HepG2 (cell line): ENCODE data around the gene CALD1. TPM values are rescaled to one million over a fixed set of nuclear protein-coding genes. Genes with fewer than 3 reads are reported as not detected.

Experiments used
- ATAC-seq: fragments of 200-7000 bp; cut with Tn5 transposase; 3 replicates; pipeline ENCODE4 v1.9.1; 2020; ENCODE audit warnings: mild to moderate bottlenecking, moderate library complexity
- BruUV-seq: library from RNA; stranded (reverse); fragments of 400-500 nt; replicated peaks from 2 replicates; lab custom pipeline; 2021; lab: Mats Ljungman, UMichigan
- CTCF ChIA-PET: fragments of 300-600 bp; formaldehyde crosslinking; extraction: SDS; loops from one replicate; lab custom pipeline; 2021; ENCODE audit warnings: low total read pairs, inconsistent platforms, low intra/inter-chr PET ratio; lab: Yijun Ruan, JAX
- POLR2A ChIA-PET: fragments of 350-600 bp; sonication (Branson Sonifier 250); formaldehyde crosslinking; loops from one replicate; lab custom pipeline; 2020; ENCODE audit warnings: antibody characterized with exemption, inconsistent platforms; lab: Yijun Ruan, JAX
- DNase-seq: peaks from one replicate; pipeline ENCODE4 v3.0.0-alpha.2; 2015; ENCODE audit warnings: low spot score
- FAIRE-seq: peaks from 3 replicates; lab custom pipeline; 2011; peaks lifted over from hg19 to GRCh38; lab: Jason Lieb, UNC
- H2AFZ ChIP-seq: one replicate; pipeline ENCODE4 v1.6.1; 2011; ENCODE audit warnings: low read length, inconsistent platforms
- H3K27ac ChIP-seq: fragments of 300-600 bp; 3 replicates; pipeline ENCODE4 v1.8.0; 2011; ENCODE audit warnings: mixed run types, mild to moderate bottlenecking, mixed read lengths, low read length, inconsistent platforms; ENCODE audit not compliant: insufficient read depth; ENCODE audit errors: extremely low read length
- H3K27me3 ChIP-seq, 2 experiments: fragments of 200-600 bp in 1 of 2; 2 replicates in 1 of 2; 3 replicates in 1 of 2; pipeline versions ENCODE4 v1.6.0 to v1.8.0; 2011; ENCODE audit warnings: low read length in 2 of 2, mild to moderate bottlenecking in 2 of 2, moderate library complexity in 2 of 2, inconsistent platforms in 1 of 2; ENCODE audit not compliant: insufficient read depth in 2 of 2, control insufficient read depth in 1 of 2
- H3K36me3 ChIP-seq, 2 experiments: fragments of 200-600 bp in 1 of 2; replicated peaks in 1 of 2; 2 replicates in 1 of 2; 3 replicates in 1 of 2; pipeline versions ENCODE4 v1.5.1 to v1.8.0; 2011; ENCODE audit warnings: low read length in 2 of 2, inconsistent platforms in 1 of 2; ENCODE audit not compliant: insufficient read depth in 2 of 2, control insufficient read depth in 1 of 2
- H3K4me1 ChIP-seq: 2 replicates; pipeline ENCODE4 v1.5.1; 2012; ENCODE audit warnings: low read length, inconsistent platforms; ENCODE audit not compliant: insufficient read depth
- H3K4me2 ChIP-seq: 2 replicates; pipeline ENCODE4 v1.6.0; 2011; ENCODE audit warnings: low read depth, low read length, inconsistent platforms
- H3K4me3 ChIP-seq, 3 experiments: fragments of 200-600 bp in 1 of 3; sonication (generic), shearing (Covaris generic) in 1 of 3; replicated peaks in 1 of 3; 2 replicates each; pipeline ENCODE4 v1.5.1; 2011 to 2016; ENCODE audit warnings: low read length in 3 of 3, inconsistent platforms in 2 of 3, low read depth in 2 of 3, mild to moderate bottlenecking in 2 of 3, control low read depth in 1 of 3, mixed read lengths in 1 of 3; ENCODE audit not compliant: insufficient read depth in 1 of 3
- H3K79me2 ChIP-seq: one replicate; pipeline ENCODE4 v1.6.1; 2011; ENCODE audit warnings: low read length, inconsistent platforms; ENCODE audit not compliant: insufficient read depth
- H3K9ac ChIP-seq: 2 replicates; pipeline ENCODE4 v1.6.0; 2011; ENCODE audit warnings: mild to moderate bottlenecking, low read depth, low read length, inconsistent platforms; ENCODE audit not compliant: insufficient read depth
- H3K9me3 ChIP-seq: 2 replicates; pipeline ENCODE4 v1.5.1; 2012; ENCODE audit warnings: mild to moderate bottlenecking, low read length
- H4K20me1 ChIP-seq: 2 replicates; pipeline ENCODE4 v1.6.0; 2011; ENCODE audit warnings: inconsistent platforms, mild to moderate bottlenecking, low read length, moderate library complexity; ENCODE audit not compliant: insufficient read depth
- ATF3 ChIP-seq: sonication (generic); formaldehyde crosslinking; IDR thresholded peaks from 2 replicates; pipeline ENCODE4 v1.4.0; 2020; ENCODE audit warnings: missing genetic modification reagents
- CENPX ChIP-seq: sonication (generic); formaldehyde crosslinking; IDR thresholded peaks from 2 replicates; pipeline ENCODE4 v1.9.0; 2021; ENCODE audit warnings: mild to moderate bottlenecking, missing genetic modification reagents, moderate library complexity
- CREB1 ChIP-seq, 2 experiments: fragments of 450-650 bp in 1 of 2; IDR thresholded peaks; 2 replicates each; pipeline ENCODE4 v1.6.1; 2016 to 2017; ENCODE audit warnings: control low read depth in 1 of 2, mild to moderate bottlenecking in 1 of 2, missing compliant biosample characterization in 1 of 2, missing genetic modification characterization in 1 of 2
- DRAP1 ChIP-seq: IDR thresholded peaks from 2 replicates; pipeline ENCODE4 v1.6.1; 2016; ENCODE audit warnings: missing genetic modification reagents, missing compliant biosample characterization
- HNRNPK ChIP-seq: fragments of 200-400 bp; formaldehyde crosslinking; IDR thresholded peaks from 2 replicates; pipeline ENCODE4 v1.6.1; 2018; ENCODE audit warnings: low read length, low read depth, moderate library complexity, mild to moderate bottlenecking; ENCODE audit not compliant: poor library complexity, severe bottlenecking
- MYPOP ChIP-seq: sonication (generic); formaldehyde crosslinking; IDR thresholded peaks from 2 replicates; pipeline ENCODE4 v1.8.1; 2023; ENCODE audit warnings: mild to moderate bottlenecking, moderate library complexity, missing genetic modification reagents
- NR1H2 ChIP-seq: sonication (generic); formaldehyde crosslinking; IDR thresholded peaks from 2 replicates; pipeline ENCODE4 v1.8.1; 2022; ENCODE audit warnings: low read depth, missing genetic modification reagents, borderline replicate concordance
- PRDM15 ChIP-seq: sonication (generic); formaldehyde crosslinking; IDR thresholded peaks from 2 replicates; pipeline ENCODE4 v1.4.0; 2020; ENCODE audit warnings: missing genetic modification reagents
- SMARCC2 ChIP-seq: fragments of 450-650 bp; IDR thresholded peaks from 2 replicates; pipeline ENCODE4 v1.6.1; 2017; ENCODE audit warnings: antibody characterized with exemption, mild to moderate bottlenecking
- U2AF2 ChIP-seq: fragments of 200-400 bp; formaldehyde crosslinking; IDR thresholded peaks from 2 replicates; pipeline ENCODE4 v1.6.1; 2017; ENCODE audit warnings: low read depth, mild to moderate bottlenecking, low read length
- UBTF ChIP-seq: sonication (generic); formaldehyde crosslinking; IDR thresholded peaks from 2 replicates; pipeline ENCODE4 v1.4.0; 2020; ENCODE audit warnings: mild to moderate bottlenecking, missing genetic modification reagents
- ZKSCAN8 ChIP-seq: IDR thresholded peaks from 2 replicates; pipeline ENCODE4 v1.6.1; 2016; ENCODE audit warnings: borderline replicate concordance, missing genetic modification reagents, missing compliant biosample characterization
- in situ Hi-C: cut with HindIII; loops from 2 replicates; pipeline ENCODE4 v1.10.0; 2017; ENCODE audit warnings: low pct_unique_long_range_greater_than_20kb; ENCODE audit not compliant: extremely low pct_ligation_motif_present
- intact Hi-C: fragments of 100-400 bp; cut with micrococcal nuclease; formaldehyde crosslinking; loops from one replicate; pipeline ENCODE4 v1.10.0; 2022; ENCODE audit not compliant: unreplicated experiment
- polyA plus RNA-seq, 8 experiments: library from polyadenylated mRNA; depleted of rRNA in 3 of 8; stranded (reverse) in 7 of 8; unstranded in 1 of 8; fragments of >200 nt; fragmentation: Illumina TruSeq in 4 of 8; extraction: Trizol in 4 of 8; gene quantifications; 2 replicates each; pipeline versions ENCODE4 v1.2.1 to v1.2.3, GENCODE V29; 2011 to 2016; ENCODE audit warnings: low read depth in 4 of 8, missing spikeins in 1 of 8, mixed read lengths in 1 of 8; ENCODE audit not compliant: insufficient read depth in 1 of 8
- total RNA-seq, 5 experiments: library from RNA; depleted of rRNA; stranded (reverse); fragments of >200 nt; fragmentation: Illumina TruSeq; extraction: Trizol; gene quantifications; 2 replicates each; pipeline ENCODE4 v1.2.3, GENCODE V29; 2016; ENCODE audit warnings: low read depth in 1 of 5

CALD1 gene
- total and polyA plus RNA-seq, 2 of the 13 experiments (the other 11 are each of a cell fraction or from before 2014, with no cell fraction given): 53.0 to 112 TPM

- Histone ChIP-seq H4K20me1 (no peaks in the 10 kb centered on the region), H3K79me2 (no peaks in the 10 kb centered on the region), H3K27me3 (no peaks in the 10 kb centered on the region), H3K9me3 (no peaks in the 10 kb centered on the region), H3K27ac (no peak overlapping the region), H3K36me3 (no peaks in the 10 kb centered on the region), H3K4me2 (no peak overlapping the region), H3K9ac (no peak overlapping the region), H3K4me3 (no peak overlapping the region), H2AFZ (no peak overlapping the region), H3K4me1 (no peaks in the 10 kb centered on the region)
- BruUV-seq: no TSS peak
- CTCF ChIA-PET: no interaction called here
- DNase-seq (no peak), ATAC-seq (no peak), FAIRE-seq (no peak)
- in situ Hi-C loops (no loop called here), intact Hi-C loops (no loop called here)
- TF ChIP-seq CENPX (CRISPR knock-in tag): no peak
- no peak for TF ChIP-seq SMARCC2
- no peak for TF ChIP-seq ATF3 (CRISPR knock-in tag)
- TF ChIP-seq DRAP1: no peak
- no peak for TF ChIP-seq MYPOP (CRISPR knock-in tag)
- no peak for TF ChIP-seq ZKSCAN8 (CRISPR knock-in tag)
- TF ChIP-seq CREB1 (IDR thresholded peaks at IDR 0.05): no peak
- no peak for TF ChIP-seq CREB1 (CRISPR knock-in tag; IDR thresholded peaks at IDR 0.05)
- no peak for TF ChIP-seq HNRNPK
- no peak for TF ChIP-seq NR1H2 (CRISPR knock-in tag)
- TF ChIP-seq UBTF (CRISPR knock-in tag): no peak
- TF ChIP-seq PRDM15 (CRISPR knock-in tag): no peak
- no peak for TF ChIP-seq U2AF2
- POLR2A ChIA-PET: no interaction called here
These were observed 6.4 kb downstream of the CALD1 start for GRCh38 chr7:134785842-134786241.
